SK-N-SH (cell line): ENCODE measurements around the gene CRYBG3.

Experiments
- CTCF ChIP-seq: fragments of 200-600 bp; sonication (generic); IDR thresholded peaks from 2 replicates; pipeline ENCODE4 v1.6.1; 2017; ENCODE audit warnings: antibody characterized with exemption, mild to moderate bottlenecking, moderate library complexity
- EZH2phosphoT487 ChIP-seq: fragments of 200-600 bp; sonication (generic); IDR thresholded peaks from 2 replicates; pipeline ENCODE4 v1.6.1; 2017; ENCODE audit warnings: low read depth, mixed run types, mild to moderate bottlenecking, antibody characterized with exemption, moderate library complexity, borderline replicate concordance
- FOSL2 ChIP-seq: IDR thresholded peaks from 2 replicates; pipeline ENCODE4 v1.4.0; 2012; ENCODE audit warnings: low read depth, mild to moderate bottlenecking, moderate library complexity, borderline replicate concordance
- GATA2 ChIP-seq: sonication (generic); formaldehyde crosslinking; IDR thresholded peaks from 2 replicates; pipeline ENCODE4 v1.5.0; 2020; ENCODE audit warnings: mild to moderate bottlenecking, missing genetic modification reagents
- MAX ChIP-seq: IDR thresholded peaks from 2 replicates; pipeline ENCODE4 v1.4.0; 2012; ENCODE audit warnings: low read depth
- MEF2A ChIP-seq: IDR thresholded peaks from 2 replicates; pipeline ENCODE4 v1.4.0; 2012; ENCODE audit warnings: low read depth, borderline replicate concordance
- MXI1 ChIP-seq: IDR thresholded peaks from 2 replicates; pipeline ENCODE4 v1.6.1; 2012; ENCODE audit warnings: mild to moderate bottlenecking, low read depth, low read length, improper control_type of control experiment
- POLR2AphosphoS5 ChIP-seq: IDR thresholded peaks from 2 replicates; pipeline ENCODE4 v1.6.1; 2012; ENCODE audit warnings: low read depth, low read length
- SIN3A ChIP-seq: IDR thresholded peaks from 2 replicates; pipeline ENCODE4 v1.6.1; 2012; ENCODE audit warnings: low read depth, mild to moderate bottlenecking, low read length, moderate library complexity, borderline replicate concordance
- TAF1 ChIP-seq: IDR thresholded peaks from 2 replicates; pipeline ENCODE4 v1.6.1; 2012; ENCODE audit warnings: low read depth, mild to moderate bottlenecking, low read length, moderate library complexity, borderline replicate concordance

- TF ChIP-seq FOSL2 (no peak), MAX (no peak), MXI1 (no peak), CTCF (no peak), MEF2A (no peak), SIN3A (no peak), EZH2phosphoT487 (no peak), GATA2 (CRISPR knock-in tag) (no peak), POLR2AphosphoS5 (no peak), TAF1 (no peak)
Observed at GRCh38 chr3:97948351-97949109, 126.7 kb downstream of the CRYBG3 start.
